NCI-H2081 treated with DMSO at 0.1 percent for 48 hours (cell line): ENCODE results near the gene PADI4.
"Not testable (repeated sequence)": the region's sequence is repeated elsewhere in the genome, so short reads cannot be mapped to it uniquely, and the experiment has no call there.

Source experiments
- DNase-seq: peaks from one replicate; lab custom pipeline; 2025; lab: John Stamatoyannopoulos, UW

Gene PADI4

GRCh38 chr1:17397910-17398695 is 90.1 kb downstream of the PADI4 start:
- no peak for DNase-seq

DNA sequence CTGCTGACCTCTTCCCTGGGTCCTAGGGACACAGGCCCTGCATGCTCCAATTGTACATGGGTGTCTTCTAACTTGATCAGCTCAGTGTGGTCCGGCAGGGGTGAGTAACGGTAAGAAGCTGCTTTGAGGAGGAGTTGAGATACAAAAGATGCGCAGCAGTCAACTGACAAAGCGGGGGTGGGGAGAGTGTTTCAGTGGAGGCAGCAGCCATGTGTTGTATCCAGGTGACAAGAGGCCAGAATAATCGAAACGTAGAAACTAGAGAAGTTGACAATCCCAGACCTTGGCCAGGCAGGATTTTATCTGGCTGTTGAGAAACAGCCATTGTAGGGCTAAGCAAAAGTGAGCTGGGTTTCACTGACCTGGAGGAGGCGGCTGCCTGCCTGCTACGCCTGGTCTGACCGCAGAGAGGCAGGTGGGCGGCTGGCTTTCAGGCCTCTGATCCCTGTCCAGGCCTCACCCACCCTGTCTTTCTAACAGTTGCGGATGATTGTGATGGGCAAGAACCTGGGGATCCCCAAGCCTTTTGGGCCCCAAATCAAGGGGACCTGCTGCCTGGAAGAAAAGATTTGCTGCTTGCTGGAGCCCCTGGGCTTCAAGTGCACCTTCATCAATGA is 92.8 kb downstream of the PADI4 start:
- no peak for DNase-seq

GRCh38 chr1:17401841-17402240 is 93.8 kb downstream of the PADI4 start:
- DNase-seq: no peak

DNA sequence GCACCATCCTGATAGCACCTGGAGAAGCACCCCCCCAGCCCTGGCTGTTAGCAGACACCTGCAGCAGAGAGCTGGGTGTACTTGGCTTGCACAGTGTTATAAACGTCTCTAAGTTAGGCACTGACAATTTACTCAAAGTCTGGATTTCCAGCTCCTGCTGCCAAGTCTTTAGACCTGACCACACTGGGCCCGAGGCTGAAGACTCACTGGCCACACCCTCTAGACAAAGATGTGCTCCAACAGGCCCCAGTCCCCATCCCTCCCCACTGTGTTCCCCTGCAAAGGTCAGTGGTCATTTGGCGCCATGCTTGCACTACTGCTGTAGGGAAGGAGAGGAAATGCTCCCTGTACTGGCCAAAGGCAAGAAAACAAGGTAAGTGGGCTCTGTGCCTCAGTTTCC is 95.1 kb downstream of the PADI4 start:
- DNase-seq: no peak

DNA sequence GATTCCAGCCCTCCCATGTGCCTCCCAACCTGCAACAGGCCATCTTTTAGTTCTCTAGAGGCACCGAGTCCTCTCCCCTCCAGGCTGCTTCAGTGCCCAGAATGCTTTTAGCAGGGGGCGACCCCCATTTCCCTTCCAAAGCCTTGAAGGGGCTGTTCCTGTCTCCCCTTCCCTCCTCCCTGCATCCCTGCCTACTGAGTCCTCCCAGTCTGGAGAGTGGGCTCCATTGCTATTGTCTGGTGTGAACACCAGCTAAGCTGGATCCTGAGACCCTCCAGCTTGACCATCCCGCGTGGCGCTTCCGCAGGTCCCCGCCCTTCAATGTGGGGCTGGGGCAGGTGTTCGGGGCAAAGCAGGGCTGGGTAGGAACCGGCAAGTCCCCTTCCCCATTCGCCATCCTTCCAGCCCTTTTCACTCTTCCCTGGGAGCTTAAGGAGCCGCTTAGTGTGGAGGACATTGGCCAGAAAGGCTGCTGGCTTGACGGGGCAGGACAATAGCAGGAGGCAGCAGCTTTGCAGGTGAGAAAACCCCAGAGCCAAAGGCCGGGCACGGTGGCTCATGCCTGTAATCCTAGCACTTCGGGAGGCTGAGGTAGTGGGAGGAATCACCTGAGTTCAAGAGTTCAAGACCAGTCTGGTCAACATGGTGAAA is 96.2 kb downstream of the PADI4 start:
- DNase-seq: no peak

- no peak for DNase-seq
Measured at GRCh38 chr1:17404820-17405219, 96.8 kb downstream of the PADI4 start.

DNA sequence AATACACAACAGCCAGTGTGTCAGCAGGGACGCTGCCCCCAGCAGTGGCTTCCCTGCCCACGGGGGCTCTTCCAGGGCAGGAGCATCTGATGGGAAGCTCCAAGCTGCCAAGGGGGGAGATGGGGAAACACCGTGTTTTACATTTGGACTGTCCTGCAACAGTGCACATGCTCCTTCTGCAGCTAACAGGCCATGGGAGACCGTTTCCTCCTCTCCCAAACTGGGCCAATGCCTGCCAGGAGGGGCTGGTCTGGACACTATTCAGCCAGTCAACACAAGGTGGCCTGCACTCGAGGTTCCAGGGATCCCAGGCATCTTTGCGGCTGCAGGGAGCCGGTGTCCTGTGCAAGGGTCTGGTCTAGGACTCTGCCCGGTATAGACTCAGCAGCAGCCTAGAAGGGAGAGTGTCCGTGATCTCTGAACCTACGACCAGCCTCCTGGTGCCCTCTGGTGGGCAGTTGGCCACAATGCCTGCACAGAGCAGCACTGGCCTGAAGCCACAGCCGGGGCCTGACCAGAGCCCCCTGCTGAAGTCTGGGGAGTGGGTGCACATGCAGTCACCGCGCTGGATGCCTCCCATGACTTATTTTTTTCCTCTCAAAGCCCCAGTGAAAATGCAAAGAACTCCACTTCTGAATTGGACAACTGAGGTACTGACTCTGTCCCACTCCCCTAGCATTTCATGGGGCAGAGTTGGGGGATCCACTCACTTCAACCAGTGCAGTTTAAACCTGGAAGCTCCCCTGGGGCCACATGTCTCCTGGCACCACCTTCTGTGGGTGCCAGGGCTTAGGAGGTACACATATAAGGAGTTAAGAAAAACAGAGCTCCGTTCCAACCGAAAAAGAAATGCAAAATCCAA is 98.1 kb downstream of the PADI4 start:
- DNase-seq: no peak

- DNase-seq: not testable (repeated sequence)
Measured at GRCh38 chr1:17406760-17407475, 98.9 kb downstream of the PADI4 start.

GRCh38 chr1:17407786-17408514 is 100.0 kb downstream of the PADI4 start:
- DNase-seq: not testable (repeated sequence)

GRCh38 chr1:17409391-17409811 is 101.4 kb downstream of the PADI4 start:
- no peak for DNase-seq

GRCh38 chr1:17412093-17412870 is 104.3 kb downstream of the PADI4 start:
- DNase-seq: no peak
